Stomach (tissue), 4 donors: ENCODE data around the gene RUFY1.

Experiments
- POLR2A ChIP-seq, 4 donors: fragments of 450-650 bp; IDR thresholded peaks; one replicate each; pipeline ENCODE4 v1.6.1; 2016; ENCODE audit warnings: antibody characterized with exemption in 4 of 4, control low read depth in 2 of 4, mild to moderate bottlenecking in 1 of 4, moderate library complexity in 1 of 4
- TF ChIP-seq, protein P1 (sequence below), 7 experiments: fragments of 450-650 bp in 4 of 7; fragments of 200-600 bp in 3 of 7; sonication (generic) in 3 of 7; IDR thresholded peaks; one replicate each; pipeline ENCODE4 v1.5.1; 2016 to 2019; ENCODE audit warnings: antibody characterized with exemption in 7 of 7, control low read depth in 2 of 7, mild to moderate bottlenecking in 1 of 7

DNA sequence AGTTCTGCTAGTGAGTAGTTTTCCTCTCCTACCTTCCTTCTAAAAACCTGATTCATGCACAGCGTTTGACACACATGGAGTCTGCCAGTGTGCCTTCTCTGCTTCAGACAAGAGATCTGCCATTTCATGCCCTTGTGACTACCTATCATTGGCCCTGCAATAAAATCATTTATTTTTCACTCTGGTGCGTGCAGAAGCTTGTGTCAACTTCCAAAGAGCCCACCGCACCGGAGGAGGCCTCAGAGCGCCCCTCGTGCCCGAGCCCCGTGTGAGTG lies 59.4 kb downstream of the RUFY1 start:
- no peak for TF ChIP-seq POLR2A (IDR thresholded peaks at IDR 0.05)
- TF ChIP-seq, protein P1, sequence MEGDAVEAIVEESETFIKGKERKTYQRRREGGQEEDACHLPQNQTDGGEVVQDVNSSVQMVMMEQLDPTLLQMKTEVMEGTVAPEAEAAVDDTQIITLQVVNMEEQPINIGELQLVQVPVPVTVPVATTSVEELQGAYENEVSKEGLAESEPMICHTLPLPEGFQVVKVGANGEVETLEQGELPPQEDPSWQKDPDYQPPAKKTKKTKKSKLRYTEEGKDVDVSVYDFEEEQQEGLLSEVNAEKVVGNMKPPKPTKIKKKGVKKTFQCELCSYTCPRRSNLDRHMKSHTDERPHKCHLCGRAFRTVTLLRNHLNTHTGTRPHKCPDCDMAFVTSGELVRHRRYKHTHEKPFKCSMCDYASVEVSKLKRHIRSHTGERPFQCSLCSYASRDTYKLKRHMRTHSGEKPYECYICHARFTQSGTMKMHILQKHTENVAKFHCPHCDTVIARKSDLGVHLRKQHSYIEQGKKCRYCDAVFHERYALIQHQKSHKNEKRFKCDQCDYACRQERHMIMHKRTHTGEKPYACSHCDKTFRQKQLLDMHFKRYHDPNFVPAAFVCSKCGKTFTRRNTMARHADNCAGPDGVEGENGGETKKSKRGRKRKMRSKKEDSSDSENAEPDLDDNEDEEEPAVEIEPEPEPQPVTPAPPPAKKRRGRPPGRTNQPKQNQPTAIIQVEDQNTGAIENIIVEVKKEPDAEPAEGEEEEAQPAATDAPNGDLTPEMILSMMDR (IDR thresholded peaks at IDR 0.05) = no peak
